ENCODE measurements around the gene TMEM273.

TMEM273 gene

DNA sequence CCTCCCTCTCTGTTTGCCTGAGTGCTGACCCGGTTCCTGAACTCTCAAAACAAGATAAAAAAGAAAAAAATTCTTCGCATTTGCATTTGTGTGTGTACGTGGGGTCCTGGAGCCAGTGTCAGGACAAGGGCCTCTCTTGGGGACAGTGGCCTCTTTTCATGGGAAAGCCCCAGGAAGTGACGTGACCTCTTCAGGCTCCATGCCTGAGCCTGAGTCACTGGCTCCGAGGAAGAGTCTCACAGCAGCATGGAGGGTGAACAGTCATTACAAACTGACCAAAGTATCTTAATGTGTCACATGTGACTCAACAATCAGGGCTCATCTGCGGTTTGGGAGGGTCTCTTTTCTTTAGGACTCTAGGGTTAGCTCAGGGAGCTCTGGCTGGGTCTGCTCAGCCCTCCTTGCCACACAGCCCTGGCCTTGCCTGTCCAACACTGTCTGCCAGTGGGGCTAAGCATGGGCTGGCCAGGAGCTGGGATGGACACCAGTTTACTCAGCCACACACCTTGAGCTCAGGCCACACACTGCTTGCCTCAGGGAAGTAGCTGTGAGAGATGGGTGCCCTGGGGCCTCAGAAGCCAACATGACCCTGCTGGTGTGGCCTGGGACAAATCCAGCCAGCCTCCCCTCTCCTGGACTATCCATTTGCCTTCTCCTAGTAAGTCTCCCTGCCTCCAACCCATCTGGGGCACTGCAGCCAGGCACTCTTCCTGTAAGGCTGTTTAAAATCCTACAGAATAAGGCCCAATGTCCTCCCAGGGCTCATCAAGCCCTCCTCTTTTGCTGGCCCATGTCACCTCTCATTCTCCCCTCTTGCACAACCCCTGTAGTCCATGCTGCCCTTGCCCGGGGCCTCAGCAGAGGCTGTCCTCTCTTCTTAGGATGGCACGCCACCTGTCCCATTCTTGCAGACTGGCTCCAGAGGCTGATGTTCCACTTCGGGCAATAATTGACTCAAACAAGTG lies 10.5 kb downstream of the TMEM273 start:
- peak; percentile 52 for DNase-seq (ENCODE audit: extremely low read depth, low read depth)
- H3K4me3 ChIP-seq (replicated peaks; ENCODE audit: low read depth, low read length), result no peak overlapping the region
- TF ChIP-seq, protein P1, sequence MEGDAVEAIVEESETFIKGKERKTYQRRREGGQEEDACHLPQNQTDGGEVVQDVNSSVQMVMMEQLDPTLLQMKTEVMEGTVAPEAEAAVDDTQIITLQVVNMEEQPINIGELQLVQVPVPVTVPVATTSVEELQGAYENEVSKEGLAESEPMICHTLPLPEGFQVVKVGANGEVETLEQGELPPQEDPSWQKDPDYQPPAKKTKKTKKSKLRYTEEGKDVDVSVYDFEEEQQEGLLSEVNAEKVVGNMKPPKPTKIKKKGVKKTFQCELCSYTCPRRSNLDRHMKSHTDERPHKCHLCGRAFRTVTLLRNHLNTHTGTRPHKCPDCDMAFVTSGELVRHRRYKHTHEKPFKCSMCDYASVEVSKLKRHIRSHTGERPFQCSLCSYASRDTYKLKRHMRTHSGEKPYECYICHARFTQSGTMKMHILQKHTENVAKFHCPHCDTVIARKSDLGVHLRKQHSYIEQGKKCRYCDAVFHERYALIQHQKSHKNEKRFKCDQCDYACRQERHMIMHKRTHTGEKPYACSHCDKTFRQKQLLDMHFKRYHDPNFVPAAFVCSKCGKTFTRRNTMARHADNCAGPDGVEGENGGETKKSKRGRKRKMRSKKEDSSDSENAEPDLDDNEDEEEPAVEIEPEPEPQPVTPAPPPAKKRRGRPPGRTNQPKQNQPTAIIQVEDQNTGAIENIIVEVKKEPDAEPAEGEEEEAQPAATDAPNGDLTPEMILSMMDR (IDR thresholded peaks at IDR 0.05; ENCODE audit: low read depth, low read length, missing control alignments), result no peak

DNA sequence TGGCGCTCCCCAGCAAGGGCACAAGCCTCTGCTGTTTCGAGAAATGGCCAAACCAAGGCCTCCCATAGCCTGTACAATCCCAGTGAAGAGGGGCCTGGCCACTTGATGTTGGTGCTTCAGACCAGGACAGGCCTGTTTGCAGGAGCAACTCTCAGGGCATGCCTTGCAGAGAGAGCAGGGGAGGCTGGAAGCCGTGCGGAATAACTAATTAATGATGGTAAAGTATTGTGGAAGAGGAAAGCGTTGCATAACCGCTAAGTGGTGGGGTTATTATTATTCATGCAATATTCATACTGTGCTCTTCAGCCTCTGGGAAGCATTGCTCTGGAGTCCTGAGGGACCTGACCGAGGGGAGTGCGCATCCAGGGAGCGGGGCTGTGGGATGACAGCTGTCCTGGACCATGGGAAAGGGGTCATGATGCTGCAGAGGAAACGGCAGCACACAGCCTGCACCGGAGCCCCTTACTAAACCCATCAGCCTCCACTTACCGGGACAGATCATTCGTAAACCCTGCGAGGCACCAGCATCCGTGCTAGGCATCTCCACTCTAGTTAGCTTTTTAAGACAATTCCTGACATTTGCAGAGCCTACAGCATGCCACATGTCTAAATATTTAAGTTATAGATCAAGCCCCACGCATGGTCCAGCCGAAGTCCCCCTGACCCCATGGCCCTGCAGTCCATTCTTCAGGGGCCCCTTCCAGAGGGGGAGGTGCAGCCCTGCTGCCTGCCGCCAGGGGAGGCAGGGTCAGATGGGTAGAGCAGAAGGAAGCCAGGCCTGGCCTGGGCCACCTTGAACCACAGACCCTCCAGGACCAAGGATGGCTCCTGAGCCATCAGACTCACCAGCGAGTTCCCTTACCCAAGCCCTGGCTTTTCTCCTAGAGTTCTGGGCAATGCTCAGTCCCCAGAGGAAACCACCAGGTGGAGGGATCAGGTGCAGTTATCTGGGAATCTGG lies 11.6 kb downstream of the TMEM273 start:
- no peak for DNase-seq (ENCODE audit: extremely low read depth, low read depth)
- TF ChIP-seq, protein P1 (IDR thresholded peaks at IDR 0.05; ENCODE audit: low read depth, low read length, missing control alignments), result no peak
- H3K4me3 ChIP-seq (replicated peaks; ENCODE audit: low read depth, low read length), result no peak overlapping the region

DNA sequence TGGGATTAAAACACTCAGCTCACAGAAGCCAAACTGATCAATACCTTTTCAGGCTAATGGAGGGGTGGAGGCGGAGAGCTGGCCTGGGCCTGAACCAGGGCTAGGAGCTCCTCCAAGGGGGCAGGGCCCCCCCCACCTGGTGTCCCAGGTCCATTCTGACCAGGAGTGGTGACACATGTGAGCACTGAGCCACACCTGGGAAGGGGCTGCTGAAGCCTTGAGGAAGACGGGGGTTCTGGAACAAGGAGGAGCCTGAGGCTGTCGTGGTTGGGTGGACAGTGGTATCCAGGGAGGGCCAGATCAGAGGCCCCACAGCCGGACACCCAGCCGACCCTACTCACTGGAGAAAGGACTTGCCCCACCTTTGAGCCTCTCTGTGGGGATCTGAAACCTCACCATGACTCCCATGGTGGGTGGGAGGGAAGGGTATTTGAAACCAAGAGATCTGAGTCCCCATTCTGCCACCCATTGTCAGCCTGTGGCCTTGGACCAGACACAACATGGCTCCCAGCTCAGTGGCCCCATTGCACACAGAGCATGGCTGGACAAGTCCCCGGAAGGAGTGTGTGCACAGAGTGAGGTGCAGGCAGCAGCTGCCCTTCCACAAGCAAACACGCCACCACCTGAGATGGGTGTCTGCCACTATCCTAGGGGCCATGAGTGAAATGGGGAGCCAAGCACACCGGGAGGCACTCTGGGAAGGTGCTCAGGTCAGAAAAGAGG lies 12.4 kb downstream of the TMEM273 start:
- no peak for DNase-seq (ENCODE audit: extremely low read depth, low read depth)
- TF ChIP-seq, protein P1 (IDR thresholded peaks at IDR 0.05; ENCODE audit: low read depth, low read length, missing control alignments), result no peak
- H3K4me3 ChIP-seq (replicated peaks; ENCODE audit: low read depth, low read length), result no peak overlapping the region

DNA sequence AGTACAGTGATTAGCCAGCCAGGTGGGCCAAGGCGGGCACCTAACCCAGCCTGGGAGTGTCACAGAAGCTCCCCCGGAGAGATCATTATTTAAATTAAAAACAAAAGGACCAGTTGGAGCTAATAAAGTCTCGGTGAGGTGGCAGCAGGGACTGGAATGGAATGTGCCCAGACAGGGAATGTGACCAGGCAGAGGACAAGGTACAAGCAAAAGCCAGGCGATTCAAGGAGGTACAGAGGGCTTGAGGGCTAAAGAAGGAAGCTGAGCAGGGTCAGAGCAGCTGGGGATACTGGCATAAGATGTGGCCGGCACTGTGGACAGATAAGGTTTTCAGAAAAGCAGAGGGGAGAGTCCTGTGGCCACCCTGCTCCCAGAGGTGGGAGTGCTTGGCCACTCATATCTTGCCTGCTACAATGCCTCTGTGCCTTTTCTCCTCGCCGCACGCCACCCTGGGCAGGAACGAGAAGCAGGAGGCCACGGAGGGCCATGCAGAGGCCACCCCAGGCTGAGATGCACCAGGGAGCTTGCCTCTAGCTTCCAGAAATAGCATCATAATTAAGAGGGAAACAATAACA lies 13.2 kb downstream of the TMEM273 start:
- TF ChIP-seq, protein P1 (IDR thresholded peaks at IDR 0.05; ENCODE audit: low read depth, low read length, missing control alignments), result no peak
- DNase-seq (ENCODE audit: extremely low read depth, low read depth), result no peak
- H3K4me3 ChIP-seq (replicated peaks; ENCODE audit: low read depth, low read length), result no peak overlapping the region

DNA sequence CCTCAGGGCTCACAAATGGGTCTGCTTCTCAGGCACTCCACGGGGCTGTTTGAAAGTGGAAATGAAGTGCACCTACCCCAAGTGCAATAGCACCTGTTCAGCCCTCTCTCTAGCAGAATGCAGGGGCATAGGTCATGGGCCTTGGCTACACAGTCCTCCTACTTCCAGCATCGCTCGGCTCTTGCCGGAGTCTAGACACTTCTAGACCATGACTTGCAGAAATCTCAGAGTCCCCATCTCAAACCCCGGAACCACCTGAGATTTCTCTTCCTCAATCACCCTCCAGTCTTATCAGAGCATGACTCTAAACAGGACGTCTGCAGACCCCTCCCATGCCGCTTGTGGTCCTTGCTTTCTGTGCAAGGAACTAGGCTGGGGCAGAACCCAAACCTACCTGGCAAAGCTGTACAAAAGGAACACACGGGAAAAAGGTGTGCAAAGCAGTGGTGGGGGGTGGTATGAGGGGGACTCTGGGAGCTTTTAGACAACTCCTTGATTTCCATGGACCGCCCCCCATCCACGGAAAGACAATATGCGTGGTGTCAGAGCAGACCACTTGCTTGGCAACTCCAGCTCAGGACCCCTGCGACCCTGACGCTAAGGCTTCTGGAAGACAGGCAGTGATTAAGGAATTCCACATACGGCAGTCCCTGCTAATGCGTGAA lies 13.8 kb downstream of the TMEM273 start:
- TF ChIP-seq, protein P1 (IDR thresholded peaks at IDR 0.05; ENCODE audit: low read depth, low read length, missing control alignments), result no peak
- no peak for DNase-seq (ENCODE audit: extremely low read depth, low read depth)
- H3K4me3 ChIP-seq (replicated peaks; ENCODE audit: low read depth, low read length), result no peak overlapping the region
